NCI-H2107 treated with DMSO at 0.1 percent for 48 hours (cell line): ENCODE data around the gene CDA.

Source experiments
- DNase-seq: peaks from one replicate; lab custom pipeline; 2025; ENCODE audit not compliant: unreplicated experiment; lab: John Stamatoyannopoulos, UW

Gene CDA

GRCh38 chr1:20648438-20648837 is 59.5 kb downstream of the CDA start:
- no peak for DNase-seq

DNA sequence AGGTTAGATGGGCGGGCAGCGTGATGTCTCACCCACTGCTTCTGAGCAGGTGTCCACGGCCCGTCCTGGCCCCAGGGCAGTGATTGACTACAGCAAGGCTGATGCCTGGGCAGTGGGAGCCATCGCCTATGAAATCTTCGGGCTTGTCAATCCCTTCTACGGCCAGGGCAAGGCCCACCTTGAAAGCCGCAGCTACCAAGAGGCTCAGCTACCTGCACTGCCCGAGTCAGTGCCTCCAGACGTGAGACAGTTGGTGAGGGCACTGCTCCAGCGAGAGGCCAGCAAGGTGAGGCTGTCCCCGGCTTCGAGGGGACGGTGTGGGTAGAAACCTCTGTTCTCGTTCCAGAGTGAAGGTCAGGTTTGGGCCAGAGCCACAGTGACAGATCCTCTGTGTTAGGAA is 60.0 kb downstream of the CDA start:
- DNase-seq = no peak

DNA sequence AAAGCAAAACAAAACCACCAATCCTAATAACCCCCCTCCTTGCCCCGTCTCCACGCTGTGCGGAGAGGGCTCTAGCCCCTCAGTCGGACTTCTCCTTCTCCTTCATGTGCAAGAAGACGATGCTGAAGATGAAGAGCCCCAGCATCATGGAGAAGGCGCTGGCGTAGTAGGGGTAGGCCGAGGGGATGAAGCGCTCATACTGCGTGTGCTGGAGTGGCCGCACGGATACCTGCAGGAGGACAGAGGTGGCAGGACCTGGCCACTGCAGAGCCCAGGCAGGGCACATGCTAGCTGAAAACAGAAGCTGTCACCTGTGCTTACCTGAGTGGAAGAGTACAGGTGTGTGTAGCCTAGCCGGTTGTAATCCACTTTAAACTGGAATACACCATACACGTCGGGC is 63.4 kb downstream of the CDA start:
- DNase-seq = no peak

GRCh38 chr1:20654104-20654690 is 65.3 kb downstream of the CDA start:
- no peak for DNase-seq

DNA sequence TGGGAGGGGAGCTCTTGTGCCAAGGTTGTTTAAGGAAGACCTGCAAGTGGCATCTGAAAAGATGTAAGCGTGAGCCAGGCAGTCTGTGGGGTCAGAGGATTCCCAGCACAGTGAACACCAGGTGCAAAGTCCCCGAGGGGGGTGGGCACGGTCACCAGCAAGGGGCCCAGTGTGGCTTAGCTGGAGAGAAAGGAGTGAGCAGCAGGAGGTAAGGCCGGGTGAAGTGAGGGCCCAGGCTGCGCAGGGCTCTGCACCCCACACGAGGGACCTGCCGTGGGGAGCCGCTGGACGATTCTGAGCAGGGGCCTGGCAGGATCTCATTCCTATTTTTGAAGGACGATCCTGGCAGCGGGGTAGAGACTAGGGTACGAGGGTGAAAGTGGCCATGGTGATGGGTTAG is 68.1 kb downstream of the CDA start:
- DNase-seq = no peak

DNA sequence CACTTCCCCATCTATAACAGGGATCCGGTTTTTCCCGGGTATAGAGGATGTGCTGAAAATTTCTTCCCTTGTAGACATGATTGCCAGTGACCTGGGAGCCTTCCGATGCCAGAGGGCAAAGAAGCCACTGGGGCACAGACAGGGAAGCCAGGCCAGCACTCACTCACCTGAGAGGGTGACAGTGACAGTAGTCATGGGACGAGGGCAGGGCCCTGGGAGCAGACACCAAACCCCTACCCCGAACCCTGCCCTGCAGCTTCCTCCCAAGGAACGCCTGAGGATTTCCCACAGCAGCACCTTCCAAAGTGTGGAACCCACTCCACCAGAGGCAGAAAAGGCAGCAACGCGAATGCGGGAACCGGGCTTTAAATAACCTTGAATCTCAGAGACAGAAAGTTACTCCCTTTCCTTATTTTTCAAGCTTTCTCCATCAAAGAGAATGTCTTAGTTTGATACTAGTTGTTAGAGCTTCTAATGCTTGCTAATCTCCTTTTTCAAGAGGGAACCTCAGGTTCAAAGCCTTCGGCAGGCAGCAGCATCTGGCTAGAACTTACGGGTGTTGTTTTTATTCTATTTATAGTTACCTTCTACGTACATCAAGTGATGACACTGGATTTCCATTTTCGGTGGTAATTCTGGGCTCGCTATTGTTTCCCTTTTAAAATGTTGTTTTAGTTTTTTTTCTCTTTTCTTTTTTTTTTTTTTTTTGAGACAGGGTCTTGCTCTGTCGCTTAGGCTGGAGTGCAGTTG is 69.4 kb downstream of the CDA start:
- DNase-seq = no peak

- no peak for DNase-seq
Measured at GRCh38 chr1:20660363-20660762, 71.5 kb downstream of the CDA start.

DNA sequence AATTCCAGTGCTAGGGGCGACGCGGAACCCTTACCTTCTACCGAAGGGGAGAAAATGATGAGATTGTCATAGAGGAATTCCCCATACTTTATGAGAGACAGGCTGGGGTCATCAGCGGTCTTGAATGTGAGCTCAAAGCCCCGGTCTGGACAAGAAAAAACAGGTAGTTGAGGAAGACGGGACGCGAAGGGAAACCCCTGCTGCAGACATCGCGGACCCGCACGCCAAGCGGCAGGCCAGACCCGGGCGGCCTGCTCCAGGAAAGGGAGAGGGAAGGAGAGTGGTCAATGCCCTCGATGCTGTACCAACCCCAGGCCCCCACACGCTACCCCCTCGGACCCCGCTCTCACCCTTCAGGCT is 71.9 kb downstream of the CDA start:
- no peak for DNase-seq

- peak; percentile 90 for DNase-seq
Measured at GRCh38 chr1:20661207-20662109, 72.6 kb downstream of the CDA start, which contains the start of gene DDOST. DDOST (minus strand) TSS chr1:20661369; CDS start chr1:20661350, 19 bp downstream.

- DNase-seq = no peak
Measured at GRCh38 chr1:20662110-20662475, 73.2 kb downstream of the CDA start.

DNA sequence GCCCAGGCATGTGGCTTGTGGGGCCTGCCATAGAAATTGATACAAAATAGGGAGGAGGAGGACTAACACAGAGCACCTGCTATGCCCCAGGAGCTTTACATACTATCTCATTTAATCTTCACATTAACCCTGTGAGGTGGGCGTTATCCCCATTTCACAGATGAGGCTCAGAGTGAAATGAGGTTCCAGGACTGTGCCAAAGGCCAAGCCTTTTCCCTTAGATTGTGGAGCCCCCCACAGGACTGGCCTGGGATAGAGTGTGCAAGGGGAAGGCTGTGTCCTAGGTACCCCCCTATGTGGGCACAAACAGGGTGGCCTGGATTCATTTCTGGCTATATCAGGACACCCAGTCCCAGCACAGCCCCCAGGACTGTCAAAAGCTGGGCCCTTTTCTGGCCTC is 74.5 kb downstream of the CDA start:
- DNase-seq = no peak

GRCh38 chr1:20663969-20664715 is 75.2 kb downstream of the CDA start:
- no peak for DNase-seq

GRCh38 chr1:20665726-20666125 is 76.8 kb downstream of the CDA start:
- no peak for DNase-seq

- no peak for DNase-seq
Measured at GRCh38 chr1:20666146-20666545, 77.2 kb downstream of the CDA start.

DNA sequence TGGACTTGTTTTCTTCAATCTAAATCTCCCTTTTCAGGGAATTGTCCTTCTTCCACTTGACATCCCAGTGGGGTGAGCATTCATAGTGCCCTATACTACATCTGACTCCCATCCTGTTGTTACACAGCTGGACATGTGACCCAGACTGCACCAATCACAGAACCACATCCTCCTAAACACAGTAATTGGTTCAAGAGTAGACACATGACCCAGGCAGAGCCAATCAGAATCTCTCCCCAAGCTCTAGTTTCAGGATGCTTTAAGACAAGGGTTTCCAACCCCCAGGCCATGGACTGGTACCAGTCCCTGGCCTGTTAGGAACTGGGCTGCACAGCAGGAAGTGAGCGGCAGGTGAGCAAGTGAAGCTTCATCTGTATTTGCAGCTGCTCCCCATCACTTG is 77.9 kb downstream of the CDA start:
- no peak for DNase-seq
